ENCODE measurements around the gene KRTAP10-12. TPM values are rescaled to one million over a fixed set of nuclear protein-coding genes. Genes with fewer than 3 reads are reported as not detected.

KRTAP10-12 gene
- total and polyA plus RNA-seq, 10 of the 15 experiments (the other 5 are each of a cell fraction or from before 2014, with no cell fraction given): not detected

- Histone ChIP-seq H4K20me1 (ENCODE audit: control insufficient read depth, insufficient read depth) (no peaks in the 10 kb centered on the region), H3K9ac (ENCODE audit: control insufficient read depth, insufficient read depth, low read length) (no peak overlapping the region), H3K4me3 (no peak overlapping the region), H3K79me2 (ENCODE audit: control insufficient read depth, insufficient read depth, low read length) (no peaks in the 10 kb centered on the region), H2AFZ (ENCODE audit: control insufficient read depth, low read depth, low read length) (no peak overlapping the region), H3K27ac (ENCODE audit: control insufficient read depth, insufficient read depth) (no peak overlapping the region), H3K27me3 (replicated peaks in 1 of 2; ENCODE audit: control insufficient read depth in 2 of 2, insufficient read depth in 2 of 2, low read length in 1 of 2) (peaks cover 0 to 3% of the 10 kb centered on the region in 2 experiments; a peak in 3 of 4 replicates), H3K9me3 (replicated peaks; ENCODE audit: control insufficient read depth, insufficient read depth, low read length) (no peaks in the 10 kb centered on the region; the same call in 2 of the 3 replicates), H3K4me1 (ENCODE audit: control insufficient read depth, insufficient read depth, low read length) (no peaks in the 10 kb centered on the region), H3K4me2 (ENCODE audit: control insufficient read depth, insufficient read depth) (no peak overlapping the region), H3K36me3 (ENCODE audit: control insufficient read depth in 2 of 2, insufficient read depth in 2 of 2, low read length in 1 of 2) (no peaks in the 10 kb centered on the region)
- ATAC-seq (no peak), DNase-seq (ENCODE audit: low read depth, low spot score) (no peak), FAIRE-seq (no peak)
- SMC1A ChIA-PET (ENCODE audit: uncharacterized antibody, unreplicated experiment): no interaction called here
- 16% methylated on average over 6 of the region's 6 CpGs for WGBS (ENCODE audit: insufficient coverage, insufficient replicate concordance, low lambda C conversion rate, missing lambda C conversion rate)
- intact Hi-C loops (cut with micrococcal nuclease; ENCODE audit: unreplicated experiment) (no loop called here), in situ Hi-C loops (cut with MboI) (no loop called here)
- CTCF ChIA-PET: interaction anchor here (1.2 kb wide), 1 partner anchor 214 kb away, joined by 5 read pairs; no protein-coding TSS in a partner anchor
- BruUV-seq (replicated peaks): no TSS peak
- TF ChIP-seq CTCF (IDR thresholded peaks at IDR 0.05 in 2 of 3, conservative IDR thresholded peaks at IDR 0.05 in 1 of 3; ENCODE audit: control insufficient read depth in 2 of 3, extremely low read depth in 1 of 3, insufficient read depth in 1 of 3, low read depth in 3 of 3, low read length in 3 of 3) (peak in 1 of 3 experiments; percentile 15; a peak in 1 of 6 replicates), ZNF24 (IDR thresholded peaks at IDR 0.05) (no peak)
- RAD21 ChIA-PET (ENCODE audit: unreplicated experiment): interaction anchor here (1.7 kb wide), 1 partner anchor 24 kb away, joined by 4 read pairs; no protein-coding TSS in a partner anchor
- POLR2A ChIA-PET: no interaction called here
Measured at GRCh38 chr21:44718571-44718970, 21.6 kb downstream of the KRTAP10-12 start.

- in situ Hi-C loops (cut with MboI): no loop called here
- no peak for FAIRE-seq
- Histone ChIP-seq H3K9me3 (replicated peaks; ENCODE audit: control insufficient read depth, insufficient read depth, low read length) (no peaks in the 10 kb centered on the region; the same call in 2 of the 3 replicates), H4K20me1 (ENCODE audit: control insufficient read depth, insufficient read depth) (no peaks in the 10 kb centered on the region), H3K4me1 (ENCODE audit: control insufficient read depth, insufficient read depth, low read length) (no peaks in the 10 kb centered on the region), H3K79me2 (ENCODE audit: control insufficient read depth, insufficient read depth, low read length) (no peaks in the 10 kb centered on the region), H3K4me2 (ENCODE audit: control insufficient read depth, insufficient read depth) (no peak overlapping the region), H3K27me3 (replicated peaks in 1 of 2; ENCODE audit: control insufficient read depth in 2 of 2, insufficient read depth in 2 of 2, low read length in 1 of 2) (peaks cover 2 to 6% of the 10 kb centered on the region in 2 experiments; a peak in 3 of 4 replicates), H2AFZ (ENCODE audit: control insufficient read depth, low read depth, low read length) (no peak overlapping the region), H3K9ac (ENCODE audit: control insufficient read depth, insufficient read depth, low read length) (no peak overlapping the region), H3K27ac (ENCODE audit: control insufficient read depth, insufficient read depth) (no peak overlapping the region), H3K36me3 (ENCODE audit: control insufficient read depth in 2 of 2, insufficient read depth in 2 of 2, low read length in 1 of 2) (no peaks in the 10 kb centered on the region), H3K4me3 (no peak overlapping the region)
- no TSS peak for BruUV-seq (replicated peaks)
- CTCF ChIA-PET: interaction anchor here (0.6 kb wide), 1 partner anchor 22 kb away, joined by 3 read pairs; no protein-coding TSS in a partner anchor
- intact Hi-C loops (cut with micrococcal nuclease; ENCODE audit: unreplicated experiment): no loop called here
- no peak for DNase-seq (ENCODE audit: low read depth, low spot score)
- SMC1A ChIA-PET (ENCODE audit: uncharacterized antibody, unreplicated experiment): no interaction called here
- RAD21 ChIA-PET (ENCODE audit: unreplicated experiment): interaction anchor here (1.7 kb wide), 1 partner anchor 22 kb away, joined by 4 read pairs; no protein-coding TSS in a partner anchor
- ATAC-seq: no peak
- POLR2A ChIA-PET: no interaction called here
- WGBS (ENCODE audit: insufficient coverage, insufficient replicate concordance, low lambda C conversion rate, missing lambda C conversion rate): 0% methylated on average over 2 of the region's 2 CpGs
- TF ChIP-seq SUPT20H (IDR thresholded peaks at IDR 0.05; ENCODE audit: borderline replicate concordance, control insufficient read depth, low read depth, low read length): no peak
- TF ChIP-seq CREM (IDR thresholded peaks at IDR 0.05; ENCODE audit: low read depth): no peak
- no peak for TF ChIP-seq ATF3 (IDR thresholded peaks at IDR 0.05; ENCODE audit: borderline replicate concordance, extremely low read depth, low read depth, low read length)
- TF ChIP-seq CEBPZ (IDR thresholded peaks at IDR 0.05; ENCODE audit: low read depth, low read length): no peak
- TF ChIP-seq TBL1XR1 (IDR thresholded peaks at IDR 0.05; ENCODE audit: low read depth, low read length): no peak
- no peak for TF ChIP-seq SREBF1 (IDR thresholded peaks at IDR 0.05; ENCODE audit: low read length)
- no peak for TF ChIP-seq PAX5 (IDR thresholded peaks at IDR 0.05; ENCODE audit: borderline replicate concordance, low read depth, low read length)
- no peak for TF ChIP-seq LARP7 (IDR thresholded peaks at IDR 0.05)
- TF ChIP-seq ZNF24 (IDR thresholded peaks at IDR 0.05): no peak
- no peak for TF ChIP-seq EP300 (IDR thresholded peaks at IDR 0.05; ENCODE audit: borderline replicate concordance in 1 of 2, control insufficient read depth in 1 of 2, low read depth in 2 of 2, low read length in 2 of 2)
Measured at GRCh38 chr21:44720170-44720569, 23.2 kb downstream of the KRTAP10-12 start.
